Naive B cell (primary cell): Measurements from ENCODE around the gene NRIP3. TPM values are rescaled to one million over a fixed set of nuclear protein-coding genes. Genes with fewer than 3 reads are reported as not detected.
"Not testable (repeated sequence)": the region's sequence is repeated elsewhere in the genome, so short reads cannot be mapped to it uniquely, and the experiment has no call there.

Source experiments
- ATAC-seq, 2 donors: fragments of 150-1000 bp; cut with Tn5 transposase; 2 replicates each; pipeline ENCODE4 v1.10.0; 2021; ENCODE audit warnings: low read depth in 2 of 2, mild to moderate bottlenecking in 2 of 2, moderate library complexity in 2 of 2
- DNase-seq: peaks from one replicate; pipeline ENCODE4 v3.0.0; 2022
- H3K27ac Mint-ChIP-seq, 6 donors: one replicate each; pipeline ENCODE4 v1.8.0; 2020 to 2022; ENCODE audit warnings: mild to moderate bottlenecking in 6 of 6, mixed read lengths in 6 of 6, moderate library complexity in 5 of 6, inconsistent platforms in 2 of 6
- H3K27me3 Mint-ChIP-seq, 3 donors: one replicate each; pipeline ENCODE4 v1.8.0; 2021 to 2022; ENCODE audit warnings: mixed read lengths in 3 of 3, mild to moderate bottlenecking in 1 of 3
- H3K36me3 Mint-ChIP-seq, 2 donors: one replicate each; pipeline ENCODE4 v1.8.0; 2020 to 2022; ENCODE audit warnings: mixed read lengths in 2 of 2, inconsistent platforms in 1 of 2, mild to moderate bottlenecking in 1 of 2
- H3K4me1 Mint-ChIP-seq, 3 donors: one replicate each; pipeline ENCODE4 v1.8.0; 2020 to 2022; ENCODE audit warnings: mixed read lengths in 3 of 3, inconsistent platforms in 1 of 3, mild to moderate bottlenecking in 1 of 3, moderate library complexity in 1 of 3
- H3K4me3 Mint-ChIP-seq, 8 donors: one replicate each; pipeline ENCODE4 v1.8.0; 2020 to 2022; ENCODE audit warnings: mild to moderate bottlenecking in 8 of 8, mixed read lengths in 8 of 8, moderate library complexity in 8 of 8, inconsistent platforms in 2 of 8
- H3K9me3 Mint-ChIP-seq, 7 donors: one replicate each; pipeline ENCODE4 v1.8.0; 2020 to 2022; ENCODE audit warnings: mixed read lengths in 7 of 7, mild to moderate bottlenecking in 5 of 7, inconsistent platforms in 2 of 7, moderate library complexity in 1 of 7
- polyA plus RNA-seq, 6 donors: library from polyadenylated mRNA; unstranded; fragments of 300-500 nt; fragmentation: Illumina TruSeq; gene quantifications; one replicate each; pipeline ENCODE4 v1.2.3, GENCODE V29; 2021; ENCODE audit warnings: low read depth in 6 of 6

The NRIP3 gene
- polyA plus RNA-seq, 6 donors from 2014 or later: 0.20 to 0.54 (median 0.40) TPM; not detected in 3

DNA sequence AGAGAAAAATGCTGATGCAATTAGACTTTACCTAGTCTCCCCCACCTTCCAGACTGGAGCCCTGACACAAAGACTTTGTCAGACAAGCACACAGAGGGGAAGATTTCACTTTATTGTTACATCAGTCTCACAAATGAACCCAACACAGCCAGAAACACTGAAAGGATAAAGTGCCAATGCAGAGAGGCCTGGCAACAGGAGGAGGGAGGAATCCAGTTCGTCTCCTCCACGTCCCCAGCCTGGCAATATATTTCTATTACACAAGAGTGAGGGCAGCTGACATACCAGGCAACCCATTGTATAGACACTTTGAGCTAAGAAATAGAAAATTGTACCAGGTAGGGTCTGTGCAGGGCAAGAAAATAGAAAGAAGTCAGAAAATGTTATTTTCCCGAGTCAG, 23.3 kb downstream of the NRIP3 start:
- DNase-seq (no peak), ATAC-seq (no peak)
- Mint-ChIP-seq H3K27ac (no peak overlapping the region), H3K9me3 (no peaks in the 10 kb centered on the region), H3K27me3 (peaks cover 0 to 3% (median 0%) of the 10 kb centered on the region in 3 donors), H3K4me1 (no peaks in the 10 kb centered on the region), H3K36me3 (no peaks in the 10 kb centered on the region), H3K4me3 (no peak overlapping the region)

DNA sequence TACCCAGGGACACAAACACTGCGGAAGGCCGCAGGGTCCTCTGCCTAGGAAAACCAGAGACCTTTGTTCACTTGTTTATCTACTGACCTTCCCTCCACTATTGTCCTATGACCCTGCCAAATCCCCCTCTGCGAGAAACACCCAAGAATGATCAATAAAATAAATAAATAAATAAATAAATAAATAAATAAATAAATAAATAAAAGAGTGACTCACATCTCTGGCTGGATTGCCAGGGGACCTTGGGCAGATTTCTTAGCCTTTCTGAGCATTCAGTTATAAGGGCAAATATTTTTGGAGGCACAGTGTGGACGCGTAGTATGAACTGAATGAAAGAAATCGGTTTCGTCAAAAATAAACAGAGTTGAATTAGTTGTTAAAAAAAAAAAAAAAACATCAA, 24.4 kb downstream of the NRIP3 start:
- H3K36me3 Mint-ChIP-seq, H3K4me1 Mint-ChIP-seq, ATAC-seq, H3K27me3 Mint-ChIP-seq, H3K27ac Mint-ChIP-seq, H3K4me3 Mint-ChIP-seq, H3K9me3 Mint-ChIP-seq, DNase-seq: not testable (repeated sequence)

DNA sequence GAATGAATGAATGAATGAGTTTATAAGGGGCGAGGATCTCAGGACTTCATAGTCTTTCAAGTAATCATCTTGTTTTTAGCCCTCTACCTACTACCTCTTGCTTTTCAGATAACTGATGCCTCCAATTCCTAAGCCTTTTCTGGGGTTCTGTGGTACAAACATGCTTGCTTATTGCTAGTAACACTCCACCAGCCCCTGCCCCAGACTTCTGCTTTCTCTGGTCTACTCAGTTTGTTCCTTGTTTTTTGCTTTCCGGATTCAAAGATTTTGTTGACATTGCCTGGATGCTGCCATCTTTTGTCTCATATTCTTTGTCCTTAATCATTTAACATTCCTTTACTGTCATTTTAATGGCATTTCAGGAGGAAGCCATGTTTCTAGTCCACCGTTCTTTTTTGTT, 30.7 kb downstream of the NRIP3 start:
- no peak overlapping the region for H3K27ac Mint-ChIP-seq
- H3K4me1 Mint-ChIP-seq: no peaks in the 10 kb centered on the region
- no peak overlapping the region for H3K4me3 Mint-ChIP-seq
- H3K36me3 Mint-ChIP-seq: no peaks in the 10 kb centered on the region
- no peaks in the 10 kb centered on the region for H3K27me3 Mint-ChIP-seq
- DNase-seq (no peak), ATAC-seq (no peak)
- no peaks in the 10 kb centered on the region for H3K9me3 Mint-ChIP-seq

DNA sequence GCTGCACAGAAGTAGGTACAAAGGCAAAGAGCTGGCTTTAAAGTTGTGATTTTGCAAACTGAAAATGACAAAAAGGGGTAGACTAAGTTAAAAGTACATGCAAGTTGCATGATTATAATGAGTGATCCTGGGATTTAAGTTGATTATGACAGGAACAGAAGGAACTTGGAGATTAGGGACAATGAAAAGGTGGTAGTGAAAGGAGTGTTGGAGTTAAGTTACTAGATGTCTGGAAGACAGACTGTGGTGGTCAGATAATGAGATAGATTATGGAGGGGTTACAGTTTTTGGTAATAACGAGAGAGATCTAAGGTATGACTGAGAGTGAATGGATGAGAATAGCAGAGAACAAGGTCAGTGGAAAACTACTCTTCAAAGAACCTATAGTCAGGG, 31.9 kb downstream of the NRIP3 start:
- no peaks in the 10 kb centered on the region for H3K27me3 Mint-ChIP-seq
- ATAC-seq: no peak
- H3K4me1 Mint-ChIP-seq: no peaks in the 10 kb centered on the region
- H3K4me3 Mint-ChIP-seq: no peak overlapping the region
- no peak for DNase-seq
- H3K9me3 Mint-ChIP-seq: no peaks in the 10 kb centered on the region
- H3K27ac Mint-ChIP-seq: no peak overlapping the region
- no peaks in the 10 kb centered on the region for H3K36me3 Mint-ChIP-seq

DNA sequence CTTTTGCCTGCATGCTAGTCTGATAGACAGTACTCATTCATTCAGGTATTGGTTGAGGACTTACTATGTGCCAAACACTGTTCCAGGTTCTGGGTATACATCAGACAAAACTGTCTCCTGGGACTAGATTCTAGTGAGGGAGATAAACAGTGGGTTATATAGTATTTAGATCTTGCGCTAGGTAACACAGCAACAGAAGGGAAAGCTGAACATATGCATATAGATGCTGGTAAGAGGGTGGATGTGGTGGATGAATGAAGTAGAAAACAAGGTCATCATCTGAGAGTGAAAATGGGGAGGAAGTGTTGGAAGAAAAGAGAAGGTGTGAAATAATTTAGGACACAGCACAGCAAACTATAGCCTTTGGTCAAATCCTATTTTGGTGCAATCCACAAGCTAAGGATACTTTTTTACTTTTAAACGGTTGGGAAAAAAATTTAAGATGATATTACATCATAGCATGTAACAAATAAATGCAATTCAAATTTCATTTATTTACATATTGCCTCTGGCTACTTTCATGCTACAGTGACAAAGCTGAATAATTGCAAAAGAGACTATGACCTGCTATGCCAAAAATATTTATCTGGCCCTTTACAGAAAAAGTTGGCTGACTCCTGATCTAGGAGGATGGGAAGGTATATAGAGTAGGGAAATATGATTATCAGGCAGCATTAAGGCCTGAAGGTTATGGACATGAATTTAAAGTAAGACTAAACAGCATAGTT, 32.4 kb downstream of the NRIP3 start:
- ATAC-seq (no peak), DNase-seq (no peak)
- Mint-ChIP-seq H3K27ac (no peak overlapping the region), H3K4me1 (no peaks in the 10 kb centered on the region), H3K9me3 (no peaks in the 10 kb centered on the region), H3K27me3 (no peaks in the 10 kb centered on the region), H3K36me3 (no peaks in the 10 kb centered on the region), H3K4me3 (no peak overlapping the region)

DNA sequence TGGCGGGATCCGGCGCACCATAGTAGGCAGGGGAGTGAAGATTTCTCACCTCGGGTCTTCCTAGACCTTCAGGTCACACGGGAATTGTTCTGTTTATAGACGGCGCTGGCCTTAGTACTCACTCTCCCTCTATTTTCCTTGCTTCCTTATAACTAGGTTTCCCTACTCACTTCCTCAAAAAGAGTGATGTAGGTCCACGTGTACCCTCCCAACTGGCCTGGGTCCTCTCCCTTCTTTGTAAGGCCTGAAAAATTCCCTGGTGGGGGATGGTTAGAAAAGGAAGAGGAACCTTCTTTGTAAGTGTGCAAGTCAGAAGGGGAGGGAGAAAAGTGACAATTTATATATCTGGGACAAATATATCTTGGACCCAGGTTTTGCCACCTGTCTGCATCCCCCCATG, 36.6 kb downstream of the NRIP3 start:
- ATAC-seq (no peak), DNase-seq (no peak)
- peaks cover 0 to 10% of the 10 kb centered on the region in 2 donors for H3K36me3 Mint-ChIP-seq
- peak overlapping the region in 3 of 8 donors; percentile 0 to 91 (median 10) for H3K4me3 Mint-ChIP-seq
- no peaks in the 10 kb centered on the region for H3K9me3 Mint-ChIP-seq
- H3K27me3 Mint-ChIP-seq: no peaks in the 10 kb centered on the region
- H3K27ac Mint-ChIP-seq: peak overlapping the region in 2 of 6 donors; percentile 26 to 78
- H3K4me1 Mint-ChIP-seq: peaks cover 14 to 26% (median 25%) of the 10 kb centered on the region in 3 donors

DNA sequence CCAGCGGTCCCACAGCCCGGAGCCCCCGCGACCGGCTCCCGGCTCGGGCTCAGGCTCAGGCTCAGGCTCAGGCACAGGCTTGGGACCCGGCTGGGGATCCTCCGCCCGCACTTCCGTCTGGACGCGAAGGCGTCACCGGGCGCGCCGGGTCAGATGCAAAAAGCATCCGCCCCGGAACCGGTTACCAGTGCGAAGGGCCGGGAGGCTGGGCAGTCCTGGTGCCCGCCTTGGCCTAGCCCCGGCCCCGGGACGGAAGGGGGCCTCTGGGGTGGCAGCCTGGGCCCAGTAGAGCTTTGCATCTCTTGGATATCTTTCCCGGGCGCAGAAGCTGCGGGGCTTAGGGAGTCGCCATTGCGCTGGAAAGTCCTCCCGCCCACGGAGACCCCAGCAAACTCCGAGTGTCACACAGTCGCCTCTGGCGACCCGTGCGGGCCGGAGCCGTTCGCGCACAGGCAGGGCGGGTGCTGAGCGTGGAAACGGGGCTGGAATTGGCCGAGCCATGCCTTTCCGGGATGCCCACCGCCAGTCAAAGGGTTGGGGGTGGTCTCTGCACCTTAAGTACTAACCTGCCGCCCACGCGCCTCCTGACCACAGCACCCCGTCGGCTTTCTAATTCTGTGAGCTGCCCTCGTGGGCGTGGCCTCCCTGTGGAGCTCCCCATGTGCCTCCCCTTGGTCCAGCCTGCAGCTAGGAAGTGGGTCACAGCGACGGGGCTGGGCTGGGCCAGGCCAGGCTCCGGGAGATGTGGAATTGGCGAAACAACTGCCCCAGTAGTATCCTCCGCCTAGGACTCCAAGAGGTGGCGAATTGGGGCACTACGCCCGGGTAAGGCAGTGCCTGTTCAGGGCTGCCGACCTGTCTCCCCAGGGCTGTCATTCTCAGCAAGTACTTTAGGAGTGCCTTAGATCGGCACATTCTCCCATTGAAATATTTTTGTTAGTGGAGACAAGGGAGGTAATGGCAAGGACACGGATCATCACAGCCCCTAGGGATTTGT, 39.2 kb downstream of the NRIP3 start, which contains the start of gene TMEM9B:
TMEM9B (minus strand) TSS at position 119 of the 997 bp plus-strand sequence. CDS start 129 bp downstream, outside the sequence.
- no peaks in the 10 kb centered on the region for H3K27me3 Mint-ChIP-seq

DNA sequence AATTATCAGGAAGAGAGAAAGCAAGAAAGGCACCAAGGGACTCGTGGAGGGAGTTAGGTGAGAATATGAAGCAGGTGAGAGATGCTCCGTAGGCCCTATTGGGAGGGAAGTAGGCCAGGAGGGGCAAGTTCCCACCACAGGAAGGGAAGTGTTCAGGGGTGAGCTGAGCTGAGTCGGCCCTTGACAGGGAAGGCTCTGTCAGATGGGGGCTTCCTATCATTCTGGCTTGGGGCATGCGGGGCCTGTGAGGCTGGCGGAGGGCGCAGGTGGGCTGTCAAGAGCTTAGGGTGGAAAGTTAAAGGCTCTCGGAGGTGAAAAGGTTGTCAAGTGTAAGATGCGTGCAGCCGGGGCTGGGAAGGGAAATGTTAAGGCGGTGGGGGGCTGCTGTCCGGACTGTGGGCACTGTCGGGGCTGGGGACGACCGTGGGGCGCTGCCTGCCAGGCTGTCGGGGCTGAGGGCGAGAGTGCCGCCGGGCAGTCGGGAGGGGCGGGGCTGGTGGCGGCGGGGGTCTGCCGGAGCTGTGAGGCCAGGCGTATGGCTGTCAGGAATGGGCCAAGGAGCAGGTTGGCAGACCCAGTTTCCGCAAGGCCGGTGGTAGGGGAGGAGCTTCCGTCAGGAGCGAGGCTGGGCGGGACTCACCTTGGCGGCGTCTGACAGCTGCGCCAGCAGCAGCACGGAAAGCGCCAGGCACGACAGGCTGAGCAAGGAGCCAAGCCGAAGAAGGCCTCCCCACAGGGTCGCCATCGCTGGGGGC, 40.1 kb downstream of the NRIP3 start:
- peak; percentile 78 for DNase-seq

More for the DNA sequence above, 39.2 kb downstream of the NRIP3 start, which contains the start of gene TMEM9B:
- H3K4me3 Mint-ChIP-seq: peak within 1 kb of the TSS; percentile 91 to 98 (median 97)
- ATAC-seq (peak; percentile 78 to 80), DNase-seq (peak; percentile 84)
- peaks cover 0 to 10% of the 10 kb centered on the region in 2 donors for H3K36me3 Mint-ChIP-seq
- peak within 1 kb of the TSS; percentile 92 to 99 (median 98) for H3K27ac Mint-ChIP-seq
- H3K4me1 Mint-ChIP-seq: peaks cover 19 to 41% (median 25%) of the 10 kb centered on the region in 3 donors
- H3K9me3 Mint-ChIP-seq: no peaks in the 10 kb centered on the region

DNA sequence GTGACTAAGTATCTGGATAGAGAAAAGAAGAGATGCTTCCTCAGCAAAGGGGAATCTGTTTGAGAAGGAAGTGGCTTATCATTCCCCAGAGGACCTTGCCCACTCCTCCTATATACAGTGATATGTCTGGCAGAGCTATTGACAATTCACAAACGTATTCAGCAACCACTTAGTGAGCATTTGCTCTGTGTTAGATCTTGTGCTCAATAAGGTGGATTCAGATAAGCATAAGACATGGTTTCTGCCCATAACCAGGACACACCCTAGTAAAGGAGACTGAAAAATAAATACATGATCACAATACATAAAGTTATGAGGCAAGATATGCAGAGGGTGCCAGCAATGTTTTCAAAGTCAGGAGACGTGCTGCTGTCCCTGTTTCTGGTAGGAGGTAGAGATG, 41.0 kb downstream of the NRIP3 start:
- H3K27me3 Mint-ChIP-seq: no peaks in the 10 kb centered on the region
- peak overlapping the region; percentile 41 to 98 (median 84) for H3K4me3 Mint-ChIP-seq
- no peak for ATAC-seq
- peaks cover 19 to 46% (median 25%) of the 10 kb centered on the region in 3 donors for H3K4me1 Mint-ChIP-seq
- DNase-seq: no peak
- H3K9me3 Mint-ChIP-seq: no peaks in the 10 kb centered on the region
- peak overlapping the region in 3 of 6 donors; percentile 39 to 92 (median 45) for H3K27ac Mint-ChIP-seq
- H3K36me3 Mint-ChIP-seq: peaks cover 0 to 10% of the 10 kb centered on the region in 2 donors

More for the DNA sequence above, 40.1 kb downstream of the NRIP3 start:
- no peaks in the 10 kb centered on the region for H3K27me3 Mint-ChIP-seq
- peaks cover 19 to 46% (median 25%) of the 10 kb centered on the region in 3 donors for H3K4me1 Mint-ChIP-seq
- H3K4me3 Mint-ChIP-seq: peak overlapping the region; percentile 91 to 98 (median 97)
- H3K9me3 Mint-ChIP-seq: no peaks in the 10 kb centered on the region
- H3K27ac Mint-ChIP-seq: peak overlapping the region; percentile 92 to 99 (median 98)
- peaks cover 0 to 10% of the 10 kb centered on the region in 2 donors for H3K36me3 Mint-ChIP-seq
- ATAC-seq: peak; percentile 71 to 74

DNA sequence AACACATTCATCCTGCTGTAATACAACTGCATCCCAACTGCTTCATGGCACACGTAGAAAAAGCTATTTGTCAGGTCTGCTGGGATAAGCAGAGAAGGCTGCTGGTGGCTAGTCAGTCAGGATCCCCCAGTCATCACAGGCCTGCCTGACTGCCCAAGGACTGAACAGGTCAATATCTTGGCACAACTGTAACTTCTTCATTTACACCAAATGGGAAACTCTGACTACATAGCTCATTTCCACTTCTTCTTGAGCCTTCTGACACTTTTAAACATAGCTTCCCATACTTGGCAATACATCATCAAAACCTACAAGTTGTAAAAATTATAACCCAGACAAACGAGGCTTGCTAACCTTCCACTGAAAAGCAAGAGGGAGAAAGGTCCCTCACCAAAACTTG, 42.4 kb downstream of the NRIP3 start:
- H3K36me3 Mint-ChIP-seq: peaks cover 0 to 10% of the 10 kb centered on the region in 2 donors
- DNase-seq: no peak
- H3K27ac Mint-ChIP-seq: peak overlapping the region in 3 of 6 donors; percentile 42 to 81 (median 69)
- no peak for ATAC-seq
- H3K4me1 Mint-ChIP-seq: peaks cover 19 to 46% (median 25%) of the 10 kb centered on the region in 3 donors
- H3K27me3 Mint-ChIP-seq: no peaks in the 10 kb centered on the region
- H3K9me3 Mint-ChIP-seq: no peaks in the 10 kb centered on the region
- peak overlapping the region in 1 of 8 donors; percentile 9 for H3K4me3 Mint-ChIP-seq

DNA sequence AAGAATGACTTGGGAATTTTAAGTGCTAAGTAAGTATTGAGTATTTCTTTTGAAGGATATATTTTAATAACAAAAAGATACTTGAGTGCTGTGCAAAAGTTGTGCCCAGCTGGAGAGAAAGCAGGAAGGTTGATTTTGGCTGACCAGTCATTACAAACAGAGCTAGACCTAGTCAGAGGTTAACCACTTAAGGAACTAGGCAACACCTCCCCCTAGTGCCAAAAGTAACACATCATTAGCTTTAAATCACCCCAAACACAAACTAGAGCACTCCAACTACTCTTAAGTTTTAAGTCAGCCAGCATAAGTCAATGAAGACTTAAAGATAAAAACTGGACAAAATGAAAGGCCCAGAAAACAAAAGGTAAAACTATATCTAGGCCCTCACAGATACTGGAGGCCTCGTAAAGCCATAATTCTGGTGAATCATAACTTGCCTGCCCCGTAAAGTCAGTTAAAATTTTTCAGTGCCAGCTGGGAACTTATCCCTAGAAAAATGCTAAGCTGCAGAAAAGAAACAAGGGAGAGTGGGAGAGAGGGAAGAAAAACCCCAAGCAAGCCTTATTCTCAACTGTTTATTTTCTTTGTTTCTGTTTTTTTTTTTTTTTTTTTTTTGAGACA, 44.1 kb downstream of the NRIP3 start:
- ATAC-seq (no peak), DNase-seq (peak; percentile 12)
- Mint-ChIP-seq H3K27ac (peak overlapping the region in 4 of 6 donors; percentile 24 to 78 (median 51)), H3K9me3 (no peaks in the 10 kb centered on the region), H3K36me3 (peaks cover 0 to 16% of the 10 kb centered on the region in 2 donors), H3K27me3 (no peaks in the 10 kb centered on the region), H3K4me1 (peaks cover 15 to 36% (median 19%) of the 10 kb centered on the region in 3 donors), H3K4me3 (peak overlapping the region in 1 of 8 donors; percentile 68)

DNA sequence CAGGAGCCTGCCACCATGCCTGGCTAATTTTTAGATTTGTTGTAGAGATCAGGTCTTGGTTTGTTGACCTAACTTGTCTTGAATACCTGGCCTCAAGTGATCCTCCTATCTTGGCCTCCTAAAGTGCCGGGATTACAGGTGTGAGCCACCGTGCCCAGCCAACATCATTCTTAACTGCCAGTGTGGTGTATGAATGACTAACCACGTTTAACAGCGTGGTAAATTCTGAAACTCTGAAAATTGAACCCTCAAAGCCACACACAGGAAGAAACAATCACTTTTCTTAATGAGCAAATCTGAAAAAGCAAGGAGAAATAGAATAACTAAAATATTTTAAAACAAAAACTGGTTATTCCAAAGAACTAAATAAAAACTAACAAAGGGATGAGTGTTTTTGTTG, 46.9 kb downstream of the NRIP3 start:
- Mint-ChIP-seq H3K9me3 (no peaks in the 10 kb centered on the region), H3K27ac (no peak overlapping the region), H3K27me3 (no peaks in the 10 kb centered on the region), H3K4me3 (no peak overlapping the region), H3K36me3 (peaks cover 5 to 13% of the 10 kb centered on the region in 2 donors), H3K4me1 (peaks cover 0 to 18% (median 9%) of the 10 kb centered on the region in 3 donors)
- ATAC-seq: no peak
- DNase-seq: no peak
